Cardiac fibroblast (primary cell): ENCODE data around the gene UPK3BL1.
"Not testable (repeated sequence)": the region's sequence is repeated elsewhere in the genome, so short reads cannot be mapped to it uniquely, and the experiment has no call there.

Experiments
- DNase-seq, 2 donors: peaks; one replicate each; pipeline versions ENCODE4 v3.0.0 to v3.0.0-alpha.2; 2010; ENCODE audit warnings: low read depth in 2 of 2
- H3K4me3 ChIP-seq, 2 donors: replicated peaks in 1 of 2; 1 replicate in 1 of 2; 2 replicates in 1 of 2; pipeline ENCODE4 v1.5.1; 2011; ENCODE audit warnings: low read depth in 2 of 2, low read length in 2 of 2, mild to moderate bottlenecking in 2 of 2, moderate library complexity in 1 of 2

The UPK3BL1 gene

DNA sequence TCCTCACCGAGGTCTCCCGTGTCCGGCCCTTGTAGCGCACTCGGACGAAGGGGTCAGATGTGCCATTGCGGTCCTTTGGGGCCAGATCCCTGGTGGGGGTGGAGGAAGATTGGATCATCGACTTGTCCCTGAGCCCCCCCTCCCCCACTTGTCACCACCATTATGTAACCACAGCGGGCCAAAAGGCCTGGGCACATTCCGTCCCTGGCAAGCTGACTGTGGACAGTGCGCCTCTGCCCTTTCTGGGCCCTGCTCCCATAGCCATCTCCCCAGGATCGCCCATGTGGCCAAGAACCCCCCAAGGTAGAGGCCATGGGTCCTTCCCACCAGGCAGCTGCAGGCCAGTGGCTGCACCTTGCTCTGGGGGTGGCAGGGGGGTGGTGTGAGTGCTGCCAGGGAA is 40.3 kb downstream of the UPK3BL1 start:
- not testable (repeated sequence) for H3K4me3 ChIP-seq, DNase-seq

DNA sequence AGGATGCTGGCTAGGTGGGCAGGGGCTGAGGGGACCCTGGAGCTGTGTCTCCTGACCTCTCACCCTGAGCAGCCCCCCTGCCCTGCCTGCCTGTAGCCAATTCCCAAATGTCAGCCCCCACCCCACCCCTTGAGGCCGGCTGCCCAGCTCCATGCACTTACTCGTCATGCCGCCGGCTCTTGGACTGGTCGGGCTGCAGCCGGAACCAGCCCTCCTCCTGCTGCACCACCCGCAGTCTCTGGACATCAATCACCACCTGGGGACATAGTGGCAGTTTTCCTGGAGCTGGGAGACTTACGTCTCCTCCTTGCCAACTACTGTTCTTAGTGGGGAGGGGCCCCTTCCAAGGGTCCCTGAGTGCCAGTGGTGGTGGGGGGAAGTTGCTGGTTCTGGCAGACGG is 42.9 kb downstream of the UPK3BL1 start:
- DNase-seq, H3K4me3 ChIP-seq: not testable (repeated sequence)

DNA sequence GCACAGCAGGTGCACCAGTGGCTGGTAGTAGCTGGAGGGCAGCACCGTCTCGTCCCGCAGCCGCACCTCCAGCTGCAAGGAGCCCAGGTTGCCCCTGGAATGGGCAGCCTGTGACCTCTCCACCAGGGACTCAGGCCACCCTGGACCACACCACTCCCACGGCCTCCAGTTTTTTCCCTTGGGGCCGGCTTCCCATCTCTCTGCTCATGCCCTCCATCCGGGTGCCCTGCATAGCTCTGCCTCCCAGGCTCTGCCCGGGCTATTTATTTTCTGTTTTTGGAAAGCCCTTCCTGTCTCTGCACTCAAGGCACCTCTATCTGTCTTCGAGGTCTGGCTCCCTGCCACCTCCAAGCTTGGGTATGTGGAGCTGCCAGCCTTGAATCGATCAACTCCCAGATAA is 46.6 kb downstream of the UPK3BL1 start:
- not testable (repeated sequence) for H3K4me3 ChIP-seq, DNase-seq

DNA sequence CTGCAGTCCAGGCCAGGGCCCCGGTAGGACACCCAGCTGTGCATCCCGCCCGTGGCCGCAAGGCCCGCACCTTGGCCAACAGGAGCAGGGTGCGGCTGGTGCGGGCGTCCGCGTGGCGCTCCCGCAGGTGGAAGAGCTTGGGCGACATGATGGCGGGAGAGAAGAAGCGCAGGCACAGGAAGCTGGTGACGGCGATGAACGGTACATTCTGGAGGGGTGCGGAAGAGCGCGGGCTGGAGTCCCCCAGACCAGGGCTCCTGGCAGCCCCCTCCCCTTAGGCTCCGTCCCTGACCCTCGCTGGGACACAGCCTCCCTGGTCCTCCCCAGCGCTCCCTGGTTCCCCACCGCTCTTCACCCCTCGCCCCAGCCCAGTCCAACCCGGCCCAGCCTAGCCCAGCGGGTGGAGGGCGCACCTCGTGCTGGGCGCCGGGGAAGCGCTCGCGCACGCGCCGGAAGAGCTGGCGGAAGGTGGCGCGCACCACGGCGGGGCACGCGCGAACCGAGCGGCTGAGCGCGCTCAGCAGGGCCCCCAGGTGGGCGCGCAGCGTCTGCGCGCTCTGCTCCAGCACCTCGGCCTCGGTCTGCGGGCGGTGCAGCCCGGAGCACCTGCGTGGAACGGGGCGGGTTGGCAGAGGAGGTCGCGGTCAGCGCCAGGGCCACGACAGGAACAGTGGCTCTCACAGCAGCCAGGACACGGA is 48.8 kb downstream of the UPK3BL1 start:
- not testable (repeated sequence) for H3K4me3 ChIP-seq, DNase-seq

DNA sequence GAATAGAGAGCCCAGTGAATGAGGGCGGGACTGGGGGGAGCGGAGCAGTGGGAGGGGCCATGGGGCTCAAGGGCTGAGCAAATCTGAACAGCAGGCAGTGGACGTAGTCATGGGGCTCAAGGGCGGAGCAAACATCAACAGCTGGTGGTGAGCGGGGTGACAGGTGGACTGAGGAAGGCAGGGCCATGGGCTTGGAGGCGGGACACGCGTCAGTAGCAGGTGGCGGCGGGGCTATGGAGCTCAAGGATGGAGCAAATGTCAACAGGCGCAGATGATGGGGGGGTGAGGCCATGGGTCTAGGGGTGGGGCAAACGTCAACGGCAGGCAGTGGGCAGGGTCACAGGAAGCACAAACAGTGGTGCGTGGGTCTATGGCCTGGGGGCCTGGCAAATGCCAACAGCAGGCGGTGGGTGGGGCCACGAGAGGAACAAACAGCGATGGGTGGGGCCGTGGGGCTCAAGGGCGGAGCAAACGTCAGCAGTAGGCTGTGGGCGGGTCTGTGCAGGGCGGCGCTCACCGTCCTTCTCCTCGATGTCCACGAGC is 50.0 kb downstream of the UPK3BL1 start:
- not testable (repeated sequence) for H3K4me3 ChIP-seq, DNase-seq

DNA sequence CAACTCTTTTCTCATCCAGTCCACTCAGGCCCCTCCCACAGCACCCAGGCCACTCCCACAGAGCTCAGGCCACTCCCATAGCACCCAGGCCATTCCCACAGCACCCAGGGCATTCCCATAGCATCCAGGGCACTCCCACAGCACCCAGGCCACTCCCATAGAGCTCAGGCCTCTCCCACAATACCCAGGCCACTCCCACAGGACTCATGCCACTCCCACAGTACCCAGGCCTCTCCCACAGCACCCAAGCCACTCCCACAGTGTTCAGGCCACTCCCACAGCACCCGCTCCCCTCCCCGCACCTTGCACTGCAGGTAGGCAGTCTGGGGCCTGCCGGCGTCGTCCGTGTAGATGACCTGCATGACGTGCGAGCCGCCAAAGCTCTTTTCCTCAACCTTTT is 52.7 kb downstream of the UPK3BL1 start:
- not testable (repeated sequence) for H3K4me3 ChIP-seq, DNase-seq
